Caco-2 (cell line): ENCODE results near the gene CFAP299. TPM values are rescaled to one million over a fixed set of nuclear protein-coding genes. Genes with fewer than 3 reads are reported as not detected.

Experiments
- BruUV-seq: library from RNA; stranded (reverse); fragments of 400-500 nt; replicated peaks from 2 replicates; lab custom pipeline; 2021; lab: Mats Ljungman, UMichigan
- CTCF ChIA-PET: fragments of 300-600 bp; sonication (Branson Sonifier 250); formaldehyde crosslinking; loops from one replicate; lab custom pipeline; 2022; ENCODE audit warnings: antibody characterized with exemption; lab: Charles Lee
- POLR2A ChIA-PET: fragments of 300-600 bp; sonication (Branson Sonifier 250); formaldehyde crosslinking; loops from one replicate; lab custom pipeline; 2022; ENCODE audit warnings: antibody characterized with exemption; lab: Charles Lee
- DNase-seq, 2 experiments: peaks; one replicate each; pipeline versions ENCODE4 v3.0.0 to v3.0.0-alpha.2; 2020 to 2022
- H3K27me3 ChIP-seq: replicated peaks from 2 replicates; pipeline ENCODE4 v1.6.0; 2011; ENCODE audit warnings: low read length; ENCODE audit not compliant: control insufficient read depth, insufficient read depth
- H3K36me3 ChIP-seq: 2 replicates; pipeline ENCODE4 v1.5.1; 2011; ENCODE audit warnings: low read length; ENCODE audit not compliant: control insufficient read depth, insufficient read depth
- H3K4me1 ChIP-seq: fragments of 250-450 bp; sonication (Bioruptor Pico); 2 replicates; pipeline ENCODE4 v1.5.1; 2020; ENCODE audit warnings: mild to moderate bottlenecking
- H3K4me3 ChIP-seq: 2 replicates; pipeline ENCODE4 v1.5.1; 2011; ENCODE audit warnings: low read depth, mild to moderate bottlenecking, control low read depth, low read length
- H3K9me3 ChIP-seq: fragments of 250-450 bp; sonication (Bioruptor Pico); 2 replicates; pipeline ENCODE4 v1.5.1; 2020; ENCODE audit warnings: mild to moderate bottlenecking, moderate library complexity
- H3K27ac Mint-ChIP-seq: one replicate; pipeline ENCODE4 v1.8.0; 2022; ENCODE audit warnings: mixed read lengths; ENCODE audit not compliant: unreplicated experiment
- H3K27me3 Mint-ChIP-seq: one replicate; pipeline ENCODE4 v1.8.0; 2022; ENCODE audit warnings: mixed read lengths; ENCODE audit not compliant: insufficient read depth, unreplicated experiment
- H3K36me3 Mint-ChIP-seq: one replicate; pipeline ENCODE4 v1.8.0; 2022; ENCODE audit warnings: mild to moderate bottlenecking, mixed read lengths; ENCODE audit not compliant: insufficient read depth, unreplicated experiment
- H3K4me1 Mint-ChIP-seq: one replicate; pipeline ENCODE4 v1.8.0; 2022; ENCODE audit warnings: low read depth, mixed read lengths; ENCODE audit not compliant: unreplicated experiment
- H3K4me3 Mint-ChIP-seq: one replicate; pipeline ENCODE4 v1.8.0; 2022; ENCODE audit warnings: mild to moderate bottlenecking, moderate library complexity, mixed read lengths; ENCODE audit not compliant: unreplicated experiment
- H3K9me3 Mint-ChIP-seq: one replicate; pipeline ENCODE4 v1.8.0; 2022; ENCODE audit warnings: mixed read lengths; ENCODE audit not compliant: unreplicated experiment
- CTCF ChIP-seq, 2 experiments: fragments of 200-600 bp in 1 of 2; IDR thresholded peaks; 1 replicate in 1 of 2; 2 replicates in 1 of 2; pipeline versions ENCODE4 v1.5.1 to v1.8.0; 2011 to 2022; ENCODE audit warnings: antibody characterized with exemption in 1 of 2, control low read depth in 1 of 2, inconsistent platforms in 1 of 2, low read depth in 1 of 2, low read length in 1 of 2, mild to moderate bottlenecking in 1 of 2, moderate library complexity in 1 of 2; ENCODE audit not compliant: insufficient read depth in 1 of 2, severe bottlenecking in 1 of 2, unreplicated experiment in 1 of 2
- intact Hi-C: fragments of 100-400 bp; cut with micrococcal nuclease; formaldehyde crosslinking; loops from one replicate; pipeline ENCODE4 v1.10.0; 2022; ENCODE audit not compliant: unreplicated experiment
- total RNA-seq: library from RNA; stranded (reverse); gene quantifications from 2 replicates; pipeline ENCODE4 v1.2.3, GENCODE V29; 2022

CFAP299 gene
- total RNA-seq, 1 experiment from 2014 or later = not detected

GRCh38 chr4:80492761-80493160 is 157.2 kb downstream of the CFAP299 start:
- no peaks in the 10 kb centered on the region for H3K4me1 Mint-ChIP-seq
- H3K36me3 Mint-ChIP-seq = no peaks in the 10 kb centered on the region
- POLR2A ChIA-PET = no interaction called here
- DNase-seq = peak in 1 of 2 experiments; percentile 1
- Histone ChIP-seq H3K4me1 (no peaks in the 10 kb centered on the region), H3K36me3 (no peaks in the 10 kb centered on the region), H3K27me3 (no peaks in the 10 kb centered on the region), H3K4me3 (no peak overlapping the region), H3K9me3 (no peaks in the 10 kb centered on the region)
- no peaks in the 10 kb centered on the region for H3K27me3 Mint-ChIP-seq
- H3K27ac Mint-ChIP-seq = no peak overlapping the region
- BruUV-seq = no TSS peak
- no peaks in the 10 kb centered on the region for H3K9me3 Mint-ChIP-seq
- no peak for TF ChIP-seq CTCF (IDR thresholded peaks at IDR 0.05; ENCODE audit: insufficient read depth in 1 of 2, low read depth in 1 of 2, low read length in 1 of 2, severe bottlenecking in 1 of 2, unreplicated experiment in 1 of 2)
- intact Hi-C loops = no loop called here
- no peak overlapping the region for H3K4me3 Mint-ChIP-seq
- CTCF ChIA-PET = no interaction called here

GRCh38 chr4:80495865-80496264 is 160.3 kb downstream of the CFAP299 start:
- H3K4me1 Mint-ChIP-seq = no peaks in the 10 kb centered on the region
- H3K27me3 Mint-ChIP-seq = no peaks in the 10 kb centered on the region
- CTCF ChIA-PET = no interaction called here
- Histone ChIP-seq H3K36me3 (no peaks in the 10 kb centered on the region), H3K4me1 (no peaks in the 10 kb centered on the region), H3K27me3 (no peaks in the 10 kb centered on the region), H3K4me3 (no peak overlapping the region), H3K9me3 (no peaks in the 10 kb centered on the region)
- POLR2A ChIA-PET = no interaction called here
- no peak overlapping the region for H3K4me3 Mint-ChIP-seq
- TF ChIP-seq CTCF (IDR thresholded peaks at IDR 0.05; ENCODE audit: insufficient read depth in 1 of 2, low read depth in 1 of 2, low read length in 1 of 2, severe bottlenecking in 1 of 2, unreplicated experiment in 1 of 2) = no peak
- no peak for DNase-seq
- H3K27ac Mint-ChIP-seq = no peak overlapping the region
- no peaks in the 10 kb centered on the region for H3K9me3 Mint-ChIP-seq
- H3K36me3 Mint-ChIP-seq = no peaks in the 10 kb centered on the region
- no TSS peak for BruUV-seq
- intact Hi-C loops = no loop called here

GRCh38 chr4:80498725-80499124 is 163.2 kb downstream of the CFAP299 start:
- no peak for DNase-seq
- H3K9me3 ChIP-seq = no peaks in the 10 kb centered on the region
- POLR2A ChIA-PET = no interaction called here
- no peak overlapping the region for H3K4me3 ChIP-seq
- no peaks in the 10 kb centered on the region for H3K4me1 ChIP-seq
- Mint-ChIP-seq H3K27ac (no peak overlapping the region), H3K4me1 (no peaks in the 10 kb centered on the region), H3K36me3 (no peaks in the 10 kb centered on the region), H3K27me3 (no peaks in the 10 kb centered on the region), H3K4me3 (no peak overlapping the region), H3K9me3 (no peaks in the 10 kb centered on the region)
- TF ChIP-seq CTCF (IDR thresholded peaks at IDR 0.05; ENCODE audit: insufficient read depth in 1 of 2, low read depth in 1 of 2, low read length in 1 of 2, severe bottlenecking in 1 of 2, unreplicated experiment in 1 of 2) = no peak
- no peaks in the 10 kb centered on the region for H3K27me3 ChIP-seq
- no TSS peak for BruUV-seq
- CTCF ChIA-PET = interaction anchor here (0.6 kb wide), 1 partner anchor 1546 kb away, joined by 3 read pairs; no protein-coding TSS in a partner anchor
- H3K36me3 ChIP-seq = no peaks in the 10 kb centered on the region
- intact Hi-C loops = no loop called here
